Measurements from ENCODE around the gene NR2F1-AS1. TPM values are rescaled to one million over a fixed set of nuclear protein-coding genes. Genes with fewer than 3 reads are reported as not detected.

The NR2F1-AS1 gene
- total RNA-seq, 1 experiment from 2014 or later: 1.5 TPM

DNA sequence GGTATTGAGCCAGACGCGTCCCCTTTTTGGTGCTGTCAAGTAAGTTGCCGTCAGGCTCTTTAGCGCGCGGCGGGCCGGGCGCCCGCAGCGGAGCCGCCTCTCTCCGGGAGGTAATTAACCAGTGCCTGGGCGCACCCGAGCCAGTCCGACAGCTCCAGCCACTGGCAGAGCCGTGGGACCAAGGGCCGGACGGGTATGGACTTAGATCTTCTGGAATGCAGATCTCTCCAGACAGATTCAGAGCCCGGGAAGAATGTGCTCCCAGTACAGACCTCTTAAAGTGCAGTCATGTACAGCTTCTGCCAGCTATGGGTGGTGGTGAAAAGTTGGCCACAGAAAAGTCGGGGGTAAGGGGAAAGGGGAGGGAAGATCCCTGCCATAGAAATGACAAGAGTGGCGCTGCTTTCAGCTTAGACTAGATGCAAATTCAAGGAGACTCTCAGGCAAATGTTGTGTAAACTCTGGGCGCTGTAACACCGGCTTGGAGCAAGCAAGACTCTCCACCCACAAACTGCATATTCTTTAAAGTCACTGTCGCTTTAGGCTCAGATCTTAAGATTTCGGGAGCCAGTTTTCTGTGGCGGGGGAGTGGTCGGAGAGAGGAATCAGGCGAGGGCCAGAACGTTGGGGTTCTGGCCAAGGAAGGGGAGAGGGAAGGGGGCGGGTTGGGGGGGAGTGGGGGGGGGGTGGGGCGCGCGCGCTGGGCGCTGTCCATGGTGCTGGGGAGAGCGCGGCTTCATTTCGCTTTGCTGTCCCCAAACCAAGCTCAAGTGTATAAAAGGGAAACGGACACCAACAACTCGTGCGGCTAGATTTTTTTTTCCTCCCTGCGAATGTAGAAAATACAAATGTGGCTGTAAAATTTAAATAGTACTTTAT is 31.2 kb upstream of the NR2F1-AS1 start:
- Mint-ChIP-seq H3K27ac (no peak overlapping the region), H3K4me1 (peaks cover 51% of the 10 kb centered on the region), H3K4me3 (peak overlapping the region; percentile 59), H3K9me3 (no peaks in the 10 kb centered on the region), H3K27me3 (ENCODE audit: low read depth) (no peaks in the 10 kb centered on the region; the same call in 1 of the 2 replicates), H3K36me3 (no peaks in the 10 kb centered on the region)
- ChIA-PET POLR2A (interaction anchor here (0.8 to 1.1 kb wide), 2 partner anchors 8 to 29 kb away, joined by 3 to 4 read pairs; partner anchors contain the start of gene NR2F1), CTCF (interaction anchor here (0.6 to 2.0 kb wide), 8 partner anchors 8 to 1281 kb away, joined by 3 to 11 read pairs (median 4); no protein-coding TSS in a partner anchor)
- DNase-seq (ENCODE audit: low spot score) (peak; percentile 53), ATAC-seq (peak; percentile 45)
- no peak for TF ChIP-seq ZSCAN18 (CRISPR knock-in tag; IDR thresholded peaks at IDR 0.05)
- 0 out of 2 replicates have a peak, but pooled peaks have one; percentile 23 for TF ChIP-seq FOXP4 (CRISPR knock-in tag; IDR thresholded peaks at IDR 0.05)

GRCh38 chr5:93611273-93611975 is 30.4 kb upstream of the NR2F1-AS1 start:
- Mint-ChIP-seq H3K9me3 (no peaks in the 10 kb centered on the region), H3K4me3 (peak overlapping the region; percentile 59), H3K27ac (no peak overlapping the region), H3K27me3 (ENCODE audit: low read depth) (no peaks in the 10 kb centered on the region; the same call in 1 of the 2 replicates), H3K4me1 (peaks cover 52% of the 10 kb centered on the region), H3K36me3 (no peaks in the 10 kb centered on the region)
- ATAC-seq (no peak), DNase-seq (ENCODE audit: low spot score) (no peak)
- ChIA-PET CTCF (interaction anchor here (0.6 to 2.0 kb wide), 7 partner anchors 9 to 1282 kb away, joined by 3 to 11 read pairs (median 4); no protein-coding TSS in a partner anchor), POLR2A (interaction anchor here (0.8 to 1.1 kb wide), 2 partner anchors 9 to 29 kb away, joined by 3 to 4 read pairs; partner anchors contain the start of gene NR2F1)
- TF ChIP-seq ZNF281 (CRISPR knock-in tag; IDR thresholded peaks at IDR 0.05) (no peak), ATF1 (CRISPR knock-in tag; IDR thresholded peaks at IDR 0.05) (no peak), PRDM15 (CRISPR knock-in tag; IDR thresholded peaks at IDR 0.05) (no peak), SOX15 (CRISPR knock-in tag; IDR thresholded peaks at IDR 0.05) (no peak), ETV6 (CRISPR knock-in tag; IDR thresholded peaks at IDR 0.05) (no peak), E2F5 (CRISPR knock-in tag; IDR thresholded peaks at IDR 0.05) (no peak), TEAD1 (CRISPR knock-in tag; IDR thresholded peaks at IDR 0.05) (no peak), ZBTB43 (CRISPR knock-in tag; IDR thresholded peaks at IDR 0.05) (no peak), EMX1 (CRISPR knock-in tag; IDR thresholded peaks at IDR 0.05) (no peak), ZBTB21 (CRISPR knock-in tag; IDR thresholded peaks at IDR 0.05; ENCODE audit: borderline replicate concordance) (no peak)
- TF ChIP-seq, protein P1, sequence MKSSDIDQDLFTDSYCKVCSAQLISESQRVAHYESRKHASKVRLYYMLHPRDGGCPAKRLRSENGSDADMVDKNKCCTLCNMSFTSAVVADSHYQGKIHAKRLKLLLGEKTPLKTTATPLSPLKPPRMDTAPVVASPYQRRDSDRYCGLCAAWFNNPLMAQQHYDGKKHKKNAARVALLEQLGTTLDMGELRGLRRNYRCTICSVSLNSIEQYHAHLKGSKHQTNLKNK (CRISPR knock-in tag; IDR thresholded peaks at IDR 0.05): no peak
- TF ChIP-seq, protein P2, sequence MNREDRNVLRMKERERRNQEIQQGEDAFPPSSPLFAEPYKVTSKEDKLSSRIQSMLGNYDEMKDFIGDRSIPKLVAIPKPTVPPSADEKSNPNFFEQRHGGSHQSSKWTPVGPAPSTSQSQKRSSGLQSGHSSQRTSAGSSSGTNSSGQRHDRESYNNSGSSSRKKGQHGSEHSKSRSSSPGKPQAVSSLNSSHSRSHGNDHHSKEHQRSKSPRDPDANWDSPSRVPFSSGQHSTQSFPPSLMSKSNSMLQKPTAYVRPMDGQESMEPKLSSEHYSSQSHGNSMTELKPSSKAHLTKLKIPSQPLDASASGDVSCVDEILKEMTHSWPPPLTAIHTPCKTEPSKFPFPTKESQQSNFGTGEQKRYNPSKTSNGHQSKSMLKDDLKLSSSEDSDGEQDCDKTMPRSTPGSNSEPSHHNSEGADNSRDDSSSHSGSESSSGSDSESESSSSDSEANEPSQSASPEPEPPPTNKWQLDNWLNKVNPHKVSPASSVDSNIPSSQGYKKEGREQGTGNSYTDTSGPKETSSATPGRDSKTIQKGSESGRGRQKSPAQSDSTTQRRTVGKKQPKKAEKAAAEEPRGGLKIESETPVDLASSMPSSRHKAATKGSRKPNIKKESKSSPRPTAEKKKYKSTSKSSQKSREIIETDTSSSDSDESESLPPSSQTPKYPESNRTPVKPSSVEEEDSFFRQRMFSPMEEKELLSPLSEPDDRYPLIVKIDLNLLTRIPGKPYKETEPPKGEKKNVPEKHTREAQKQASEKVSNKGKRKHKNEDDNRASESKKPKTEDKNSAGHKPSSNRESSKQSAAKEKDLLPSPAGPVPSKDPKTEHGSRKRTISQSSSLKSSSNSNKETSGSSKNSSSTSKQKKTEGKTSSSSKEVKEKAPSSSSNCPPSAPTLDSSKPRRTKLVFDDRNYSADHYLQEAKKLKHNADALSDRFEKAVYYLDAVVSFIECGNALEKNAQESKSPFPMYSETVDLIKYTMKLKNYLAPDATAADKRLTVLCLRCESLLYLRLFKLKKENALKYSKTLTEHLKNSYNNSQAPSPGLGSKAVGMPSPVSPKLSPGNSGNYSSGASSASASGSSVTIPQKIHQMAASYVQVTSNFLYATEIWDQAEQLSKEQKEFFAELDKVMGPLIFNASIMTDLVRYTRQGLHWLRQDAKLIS (CRISPR knock-in tag; IDR thresholded peaks at IDR 0.05; ENCODE audit: borderline replicate concordance): no peak
